Measurements from ENCODE around the gene HPGDS.

Gene HPGDS

DNA sequence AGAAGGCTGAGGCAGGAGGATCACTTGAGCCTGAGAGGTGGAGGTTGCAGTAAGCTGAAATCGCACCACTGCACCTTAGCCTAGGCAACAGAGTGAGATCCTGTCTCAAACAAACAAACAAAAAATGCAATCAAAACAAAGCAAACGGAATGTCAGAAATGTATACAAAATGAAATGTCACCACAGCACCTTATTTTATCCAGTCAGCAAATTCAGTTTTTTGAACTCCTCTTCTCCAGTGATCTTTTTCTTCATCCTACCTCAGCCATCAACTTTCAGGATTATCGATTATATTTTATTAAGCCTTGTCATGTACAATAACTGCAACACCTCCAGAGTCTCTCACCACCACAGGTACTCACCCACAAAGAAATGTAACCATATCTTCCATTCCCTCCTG is 31.1 kb upstream of the HPGDS start:
- no peaks in the 10 kb centered on the region for H3K79me2 ChIP-seq (ENCODE audit: insufficient read depth, low read length)
- H3K4me3 ChIP-seq (ENCODE audit: low read depth, low read length, poor library complexity, severe bottlenecking) = no peak overlapping the region
- no peaks in the 10 kb centered on the region for H3K9me3 ChIP-seq (ENCODE audit: low read length)
- no peak overlapping the region for H3K4me2 ChIP-seq (ENCODE audit: low read length)
- H3K27me3 ChIP-seq (ENCODE audit: insufficient read depth, low read length) = no peaks in the 10 kb centered on the region
- H3K36me3 ChIP-seq (ENCODE audit: insufficient read depth, low read length) = no peaks in the 10 kb centered on the region
- no peaks in the 10 kb centered on the region for H3K9me2 ChIP-seq (ENCODE audit: low read depth, low read length)
- no peaks in the 10 kb centered on the region for H3F3A ChIP-seq (ENCODE audit: insufficient read depth, low read length)
- H4K20me1 ChIP-seq (ENCODE audit: insufficient read depth, low read length) = no peaks in the 10 kb centered on the region
- TF ChIP-seq CTCF (IDR thresholded peaks at IDR 0.05; ENCODE audit: low read length) = no peak
- no peak for TF ChIP-seq EZH2 (IDR thresholded peaks at IDR 0.05; ENCODE audit: borderline replicate concordance, low read length)
- H3K9ac ChIP-seq (ENCODE audit: low read length) = no peak overlapping the region
- no peak overlapping the region for H2AFZ ChIP-seq (ENCODE audit: low read length)
- H3K27ac ChIP-seq (ENCODE audit: low read depth, low read length, poor library complexity, severe bottlenecking) = no peak overlapping the region
- no peaks in the 10 kb centered on the region for H3K4me1 ChIP-seq (ENCODE audit: insufficient read depth, low read length, severe bottlenecking)

DNA sequence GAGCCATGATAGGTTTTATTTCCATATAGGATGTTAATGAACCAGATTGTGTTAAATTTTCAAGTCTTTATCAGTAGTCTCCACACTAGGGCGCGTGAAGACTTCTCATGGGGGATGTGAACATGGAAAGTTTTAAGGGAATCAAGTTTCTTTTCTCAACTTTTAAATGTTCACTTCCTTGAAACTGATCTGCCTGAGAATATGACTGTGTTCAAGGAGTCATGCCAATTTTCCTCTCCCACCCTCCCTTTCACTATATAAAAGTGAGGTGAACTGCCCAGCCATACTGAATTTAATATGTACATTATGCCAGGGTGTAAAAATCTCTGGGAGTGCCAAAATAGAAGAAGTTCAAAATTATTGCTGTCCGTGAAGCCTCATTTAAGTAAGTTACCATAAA is 30.4 kb upstream of the HPGDS start:
- H3K4me2 ChIP-seq (ENCODE audit: low read length) = no peak overlapping the region
- H3K4me1 ChIP-seq (ENCODE audit: insufficient read depth, low read length, severe bottlenecking) = no peaks in the 10 kb centered on the region
- H3K79me2 ChIP-seq (ENCODE audit: insufficient read depth, low read length) = no peaks in the 10 kb centered on the region
- no peaks in the 10 kb centered on the region for H3K36me3 ChIP-seq (ENCODE audit: insufficient read depth, low read length)
- no peak overlapping the region for H3K27ac ChIP-seq (ENCODE audit: low read depth, low read length, poor library complexity, severe bottlenecking)
- no peak overlapping the region for H2AFZ ChIP-seq (ENCODE audit: low read length)
- H3F3A ChIP-seq (ENCODE audit: insufficient read depth, low read length) = no peaks in the 10 kb centered on the region
- no peaks in the 10 kb centered on the region for H3K27me3 ChIP-seq (ENCODE audit: insufficient read depth, low read length)
- no peaks in the 10 kb centered on the region for H4K20me1 ChIP-seq (ENCODE audit: insufficient read depth, low read length)
- H3K9ac ChIP-seq (ENCODE audit: low read length) = no peak overlapping the region
- TF ChIP-seq EZH2 (IDR thresholded peaks at IDR 0.05; ENCODE audit: borderline replicate concordance, low read length) = no peak
- TF ChIP-seq CTCF (IDR thresholded peaks at IDR 0.05; ENCODE audit: low read length) = no peak
- H3K4me3 ChIP-seq (ENCODE audit: low read depth, low read length, poor library complexity, severe bottlenecking) = no peak overlapping the region
- no peaks in the 10 kb centered on the region for H3K9me2 ChIP-seq (ENCODE audit: low read depth, low read length)
- H3K9me3 ChIP-seq (ENCODE audit: low read length) = no peaks in the 10 kb centered on the region

DNA sequence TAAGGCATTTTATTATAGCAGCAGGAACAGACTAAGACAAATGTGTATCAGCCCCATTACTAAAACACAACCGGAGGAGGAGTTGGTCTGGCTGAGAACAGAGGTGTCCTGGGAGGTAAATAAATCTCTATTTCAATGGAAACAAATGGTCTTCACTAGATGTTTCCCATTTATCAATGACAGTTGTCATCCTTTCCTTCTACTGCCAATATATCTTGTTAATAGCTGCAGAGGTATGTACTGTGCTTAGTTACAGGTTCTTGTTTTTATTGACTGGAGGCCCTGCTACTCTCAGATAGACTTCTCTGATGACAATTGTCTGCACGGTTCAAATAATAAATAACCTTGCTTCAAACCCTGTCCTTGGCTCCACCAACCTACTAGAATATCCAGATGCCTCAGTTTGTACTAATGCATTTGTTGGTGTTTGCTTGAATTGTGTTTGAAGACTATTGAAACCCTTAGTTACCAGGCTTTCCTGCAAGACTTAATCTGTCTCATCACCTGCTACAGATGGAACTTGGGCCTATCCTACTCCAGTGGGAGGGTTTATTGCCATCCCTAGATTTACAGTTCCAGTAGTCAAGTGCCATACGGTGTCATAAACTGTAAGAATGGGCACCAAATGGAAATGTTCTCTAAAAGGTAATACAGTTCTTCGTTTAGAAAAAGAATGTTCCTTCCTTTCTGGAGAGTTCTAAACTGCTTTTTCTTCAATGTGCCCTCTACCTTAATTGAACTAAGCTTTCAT is 29.8 kb upstream of the HPGDS start:
- Histone ChIP-seq H3K79me2 (ENCODE audit: insufficient read depth, low read length) (no peaks in the 10 kb centered on the region), H2AFZ (ENCODE audit: low read length) (no peak overlapping the region), H3K27ac (ENCODE audit: low read depth, low read length, poor library complexity, severe bottlenecking) (no peak overlapping the region), H4K20me1 (ENCODE audit: insufficient read depth, low read length) (no peaks in the 10 kb centered on the region), H3K36me3 (ENCODE audit: insufficient read depth, low read length) (no peaks in the 10 kb centered on the region), H3K9me2 (ENCODE audit: low read depth, low read length) (no peaks in the 10 kb centered on the region), H3K9me3 (ENCODE audit: low read length) (no peaks in the 10 kb centered on the region), H3K27me3 (ENCODE audit: insufficient read depth, low read length) (no peaks in the 10 kb centered on the region), H3K9ac (ENCODE audit: low read length) (no peak overlapping the region), H3K4me3 (ENCODE audit: low read depth, low read length, poor library complexity, severe bottlenecking) (no peak overlapping the region), H3F3A (ENCODE audit: insufficient read depth, low read length) (no peaks in the 10 kb centered on the region), H3K4me1 (ENCODE audit: insufficient read depth, low read length, severe bottlenecking) (no peaks in the 10 kb centered on the region), H3K4me2 (ENCODE audit: low read length) (no peak overlapping the region)
- TF ChIP-seq EZH2 (IDR thresholded peaks at IDR 0.05; ENCODE audit: borderline replicate concordance, low read length) (no peak), CTCF (IDR thresholded peaks at IDR 0.05; ENCODE audit: low read length) (no peak)
